GM21786 (cell line): Measurements from ENCODE around the gene TNNC1.

Experiments used
- ATAC-seq: cut with Tn5 transposase; IDR thresholded peaks from one replicate; pipeline ENCODE4 v1.9.1; 2021; ENCODE audit not compliant: unreplicated experiment

The TNNC1 gene

GRCh38 chr3:52443791-52444687 lies 9.8 kb downstream of the TNNC1 start:
- ATAC-seq = no peak

GRCh38 chr3:52443268-52443610 lies 10.6 kb downstream of the TNNC1 start:
- no peak for ATAC-seq

- no peak for ATAC-seq
These were observed 11.2 kb downstream of the TNNC1 start for GRCh38 chr3:52442409-52443267.

GRCh38 chr3:52441772-52442332 lies 12.0 kb downstream of the TNNC1 start:
- no peak for ATAC-seq

- ATAC-seq = no peak
These were observed 12.6 kb downstream of the TNNC1 start for GRCh38 chr3:52441091-52441771.

- ATAC-seq = no peak
These were observed 13.2 kb downstream of the TNNC1 start for GRCh38 chr3:52440671-52441070.

GRCh38 chr3:52440249-52440551 lies 13.6 kb downstream of the TNNC1 start:
- ATAC-seq = no peak

GRCh38 chr3:52439426-52440248 lies 14.2 kb downstream of the TNNC1 start:
- no peak for ATAC-seq

GRCh38 chr3:52438579-52439425 lies 15.0 kb downstream of the TNNC1 start:
- ATAC-seq = no peak

GRCh38 chr3:52438104-52438376 lies 15.8 kb downstream of the TNNC1 start:
- no peak for ATAC-seq

- ATAC-seq = no peak
These were observed 16.3 kb downstream of the TNNC1 start for GRCh38 chr3:52437326-52438103.

GRCh38 chr3:52436500-52437149 lies 17.2 kb downstream of the TNNC1 start:
- no peak for ATAC-seq

- ATAC-seq = no peak
These were observed 18.4 kb downstream of the TNNC1 start for GRCh38 chr3:52435246-52436101.

- ATAC-seq = no peak
These were observed 19.2 kb downstream of the TNNC1 start for GRCh38 chr3:52434491-52435115.

GRCh38 chr3:52433996-52434479 lies 19.8 kb downstream of the TNNC1 start:
- ATAC-seq = no peak

GRCh38 chr3:52433328-52433995 lies 20.4 kb downstream of the TNNC1 start:
- no peak for ATAC-seq
